Retina (tissue), 1 donor: Measurements from ENCODE around the gene MKNK2.

ENCODE experiments used
- DNase-seq: peaks from one replicate; pipeline ENCODE4 v3.0.0-alpha.2; 2016

The MKNK2 gene

GRCh38 chr19:2021453-2022140 is 29.4 kb downstream of the MKNK2 start:
- no peak for DNase-seq

- no peak for DNase-seq
Measured at GRCh38 chr19:2018752-2019151, 32.3 kb downstream of the MKNK2 start.

- DNase-seq, result peak; percentile 59
Measured at GRCh38 chr19:2016041-2016807, 34.8 kb downstream of the MKNK2 start.

- DNase-seq, result no peak
Measured at GRCh38 chr19:2015608-2015950, 35.5 kb downstream of the MKNK2 start, which contains the start of gene BTBD2. TSS of gene BTBD2 (minus strand) at chr19:2015714. CDS start at chr19:2015703, 11 bp downstream.

GRCh38 chr19:2014731-2015607 is 36.1 kb downstream of the MKNK2 start:
- no peak for DNase-seq

GRCh38 chr19:2014131-2014571 is 36.9 kb downstream of the MKNK2 start:
- DNase-seq, result no peak

GRCh38 chr19:2013683-2013961 is 37.4 kb downstream of the MKNK2 start:
- DNase-seq, result no peak

GRCh38 chr19:2012941-2013682 is 37.9 kb downstream of the MKNK2 start:
- DNase-seq, result peak; percentile 45

- no peak for DNase-seq
Measured at GRCh38 chr19:2011169-2011568, 39.9 kb downstream of the MKNK2 start.

GRCh38 chr19:2010135-2010668 is 40.8 kb downstream of the MKNK2 start:
- no peak for DNase-seq

GRCh38 chr19:2003874-2004273 is 47.2 kb downstream of the MKNK2 start:
- no peak for DNase-seq

GRCh38 chr19:1999856-2000515 is 51.1 kb downstream of the MKNK2 start:
- no peak for DNase-seq

GRCh38 chr19:1998712-1999708 is 52.0 kb downstream of the MKNK2 start:
- no peak for DNase-seq

- DNase-seq, result no peak
Measured at GRCh38 chr19:1997353-1998233, 53.5 kb downstream of the MKNK2 start.

- DNase-seq, result no peak
Measured at GRCh38 chr19:1992759-1993260, 58.2 kb downstream of the MKNK2 start.

- DNase-seq, result no peak
Measured at GRCh38 chr19:1991018-1991913, 59.8 kb downstream of the MKNK2 start.

GRCh38 chr19:1990230-1991017 is 60.6 kb downstream of the MKNK2 start:
- no peak for DNase-seq
